ENCODE data around the gene MBD5.

The MBD5 gene

DNA sequence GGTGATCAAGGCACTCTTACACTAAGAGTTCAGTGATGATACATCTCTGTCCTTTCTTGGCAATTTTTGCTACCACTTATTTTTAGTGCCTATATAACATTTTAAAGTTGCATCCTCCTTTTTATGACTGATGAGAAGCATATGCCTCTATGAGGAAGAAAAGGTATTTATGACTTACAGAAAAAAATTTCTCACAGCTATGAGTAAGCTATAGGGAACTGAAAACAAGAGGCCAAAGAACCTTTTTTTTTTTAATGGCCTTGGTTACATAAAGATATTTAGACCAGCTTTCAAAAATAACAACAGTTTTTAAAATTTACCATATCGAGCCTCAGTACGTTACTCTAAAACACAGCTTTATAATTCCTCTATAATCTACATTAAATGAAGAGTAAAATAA is 21.3 kb downstream of the MBD5 start:
- DNase-seq (ENCODE audit: insufficient read length, low spot score) = no peak
- FAIRE-seq = no peak
- no peak for TF ChIP-seq POLR2A (IDR thresholded peaks at IDR 0.05; ENCODE audit: low read depth, low read length)

DNA sequence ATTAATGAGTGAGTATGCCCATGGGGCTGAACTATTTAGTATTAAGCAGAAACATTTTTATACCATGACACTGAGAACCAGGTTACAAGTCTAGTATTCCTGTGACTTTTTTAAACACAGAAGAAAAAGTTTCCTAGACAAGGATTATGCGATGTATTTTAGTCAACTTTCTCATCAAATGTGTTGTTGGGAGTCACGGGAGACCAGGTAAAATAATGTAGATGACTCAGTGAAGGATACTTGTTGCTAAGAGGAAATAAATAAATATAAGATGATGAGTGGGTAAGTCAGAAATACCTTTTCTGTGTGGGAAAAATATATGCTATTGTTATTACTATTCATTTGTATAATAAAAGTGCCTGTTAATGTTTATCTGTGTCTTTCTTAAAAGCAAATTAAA is 23.4 kb downstream of the MBD5 start:
- no peak for TF ChIP-seq POLR2A (IDR thresholded peaks at IDR 0.05; ENCODE audit: low read depth, low read length)
- FAIRE-seq (peak; percentile 11), DNase-seq (ENCODE audit: insufficient read length, low spot score) (no peak)

DNA sequence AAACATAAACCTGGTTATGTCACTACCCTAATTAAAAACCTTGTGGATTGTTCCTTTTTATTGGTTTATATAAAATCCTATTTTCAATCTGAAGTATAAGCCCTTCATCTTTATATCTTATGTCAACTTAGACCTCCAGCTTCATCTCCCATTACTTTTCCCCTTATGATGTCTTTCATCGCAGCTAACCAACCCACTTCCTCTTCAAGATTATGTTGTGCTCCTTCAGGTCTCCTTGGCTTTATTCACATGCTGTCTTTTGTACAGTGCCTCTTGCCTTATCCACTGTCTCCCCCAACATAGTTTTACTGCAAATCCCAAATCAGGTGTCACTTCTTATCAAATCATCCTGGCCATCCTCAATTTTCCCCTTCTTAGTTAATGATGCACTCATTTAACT is 25.9 kb downstream of the MBD5 start:
- FAIRE-seq (no peak), DNase-seq (ENCODE audit: insufficient read length, low spot score) (no peak)
- TF ChIP-seq POLR2A (IDR thresholded peaks at IDR 0.05; ENCODE audit: low read depth, low read length) = no peak

DNA sequence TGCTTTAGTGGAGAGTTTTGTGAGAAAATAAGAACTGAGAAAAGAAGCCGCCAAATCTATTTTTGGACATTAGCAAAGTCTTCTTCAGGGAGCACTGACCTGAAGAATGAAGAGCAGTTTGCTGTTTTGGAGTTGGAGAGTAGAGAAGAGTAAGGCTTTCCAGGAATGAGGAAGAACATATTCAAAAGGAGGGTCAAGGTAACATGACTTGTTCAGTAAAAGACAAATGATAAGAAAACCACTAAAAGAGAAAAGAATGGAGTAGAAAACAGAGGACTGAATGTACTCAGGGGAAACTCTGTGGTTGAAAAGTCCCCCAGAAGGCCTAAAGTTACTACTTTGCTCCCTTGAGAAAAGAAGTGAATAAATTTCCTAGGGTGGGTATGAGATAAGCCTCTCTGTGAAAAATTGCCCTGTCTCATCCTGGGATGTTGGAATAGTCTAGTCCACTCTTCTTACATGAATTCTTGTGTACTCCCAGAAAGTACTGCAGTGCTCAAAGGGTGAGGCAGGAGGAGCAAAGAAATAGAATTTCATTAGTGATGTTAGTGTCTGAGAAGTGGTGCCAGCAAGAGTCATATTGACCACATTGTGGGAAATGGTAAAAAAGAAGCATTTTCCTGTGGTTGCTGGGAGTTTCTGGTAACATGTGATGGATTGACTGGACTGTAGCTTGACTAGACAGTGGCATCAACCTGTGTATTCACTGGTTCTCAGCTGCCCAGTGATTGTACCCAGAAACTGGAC is 27.8 kb downstream of the MBD5 start:
- TF ChIP-seq POLR2A (IDR thresholded peaks at IDR 0.05; ENCODE audit: low read depth, low read length) = no peak
- no peak for FAIRE-seq

DNA sequence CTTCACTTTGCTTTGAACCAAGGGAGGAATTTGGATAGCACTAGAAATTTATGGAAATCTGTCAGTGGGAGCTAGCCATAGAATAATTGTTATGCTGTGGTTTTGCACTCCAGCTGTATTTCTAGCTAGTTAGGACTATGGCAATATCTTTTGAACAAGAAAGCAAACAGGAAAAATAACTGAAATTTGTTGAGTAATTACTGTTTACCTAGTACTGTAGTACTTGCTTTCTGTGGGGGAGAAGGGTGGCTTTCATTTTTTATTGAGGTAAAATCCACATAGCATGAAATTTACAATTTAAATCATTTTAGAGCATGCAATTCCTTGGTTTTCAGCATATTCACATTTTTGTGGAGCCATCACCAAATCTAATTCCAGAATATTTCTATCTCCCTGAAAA is 28.4 kb downstream of the MBD5 start:
- no peak for DNase-seq (ENCODE audit: insufficient read length, low spot score)
- no peak for FAIRE-seq
- TF ChIP-seq POLR2A (IDR thresholded peaks at IDR 0.05; ENCODE audit: low read depth, low read length) = no peak

More for the DNA sequence above, 27.8 kb downstream of the MBD5 start:
- no peak for DNase-seq (ENCODE audit: insufficient read length, low spot score)

DNA sequence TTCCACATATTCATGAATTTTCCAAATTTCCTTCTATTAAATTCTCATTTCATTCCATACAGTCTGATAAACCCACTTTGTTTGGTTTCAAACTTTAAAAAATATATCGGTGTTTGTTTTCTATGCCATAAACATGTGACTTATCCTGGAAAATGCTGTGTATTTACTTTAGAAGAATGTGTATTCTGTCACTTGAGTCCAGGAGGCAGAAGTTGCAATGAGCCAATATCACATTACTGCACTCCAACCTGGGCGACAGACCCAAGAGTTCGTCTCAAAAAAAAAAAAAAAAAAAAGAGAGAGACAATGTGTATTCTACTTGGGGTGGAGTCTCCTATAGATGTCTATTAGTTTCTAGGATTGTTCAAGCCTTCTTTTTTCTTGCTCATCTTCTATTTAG is 31.8 kb downstream of the MBD5 start:
- no peak for TF ChIP-seq POLR2A (IDR thresholded peaks at IDR 0.05; ENCODE audit: low read depth, low read length)
- DNase-seq (ENCODE audit: insufficient read length, low spot score) (no peak), FAIRE-seq (no peak)

DNA sequence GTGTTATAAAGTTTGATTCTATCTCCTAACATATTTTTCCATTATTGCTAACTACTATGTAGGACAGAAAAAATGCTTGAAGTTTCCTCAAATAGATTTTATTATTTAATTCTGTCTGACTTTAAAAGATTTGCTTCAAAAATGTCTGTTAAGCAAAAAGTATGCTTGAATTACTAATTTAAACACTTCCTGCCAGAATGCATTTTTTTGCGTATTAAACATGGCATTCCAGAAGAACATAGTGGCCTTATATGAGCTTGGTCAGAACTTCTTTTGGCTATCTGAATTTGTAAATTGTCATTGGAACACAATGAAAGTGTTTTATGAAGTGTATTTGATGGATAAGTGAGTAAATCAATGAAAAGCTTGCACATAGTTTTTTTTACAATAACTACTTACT is 37.8 kb downstream of the MBD5 start:
- FAIRE-seq (no peak), DNase-seq (ENCODE audit: insufficient read length, low spot score) (no peak)
- TF ChIP-seq POLR2A (IDR thresholded peaks at IDR 0.05; ENCODE audit: low read depth, low read length) = no peak

DNA sequence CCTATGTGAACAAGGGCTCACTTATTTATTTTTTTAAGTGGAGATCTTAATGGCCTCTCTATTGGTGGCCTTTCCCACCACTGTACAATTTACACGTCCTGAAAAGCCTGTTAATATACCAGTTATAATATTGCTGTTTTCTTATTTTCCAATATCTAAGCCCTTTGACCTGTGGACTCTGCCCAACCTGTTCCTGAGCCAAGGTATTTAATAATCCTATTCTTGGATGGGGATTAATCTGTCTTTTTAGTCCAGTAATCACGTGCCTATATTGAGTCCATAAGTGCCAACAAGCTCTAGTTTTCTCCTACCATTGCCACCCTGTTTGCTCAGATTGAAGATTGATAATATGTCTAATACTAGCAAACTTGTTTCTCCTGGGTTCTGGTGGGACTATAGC is 42.7 kb downstream of the MBD5 start:
- no peak for FAIRE-seq
- TF ChIP-seq POLR2A (IDR thresholded peaks at IDR 0.05; ENCODE audit: low read depth, low read length) = no peak
- no peak for DNase-seq (ENCODE audit: insufficient read length, low spot score)

DNA sequence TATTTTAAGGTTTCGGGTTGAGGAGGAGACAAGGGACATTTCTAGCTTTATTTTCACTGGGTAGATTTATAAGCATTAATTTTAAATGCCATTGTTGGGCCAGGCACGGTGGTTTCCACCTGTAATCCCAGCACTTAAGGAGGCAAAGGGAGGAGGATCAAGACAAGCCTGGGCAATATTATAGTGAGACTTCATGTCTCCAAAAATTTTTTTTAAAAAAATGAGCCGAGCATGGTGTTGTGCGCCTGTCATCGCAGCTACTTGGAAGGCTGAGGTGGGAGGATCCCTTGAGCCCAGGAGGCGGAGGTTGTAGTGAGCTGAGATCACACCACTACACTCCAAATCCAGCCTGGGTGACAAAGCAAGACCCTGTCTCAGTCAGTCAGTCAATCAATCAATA is 45.0 kb downstream of the MBD5 start:
- no peak for TF ChIP-seq POLR2A (IDR thresholded peaks at IDR 0.05; ENCODE audit: low read depth, low read length)
- DNase-seq (ENCODE audit: insufficient read length, low spot score) (no peak), FAIRE-seq (no peak)

DNA sequence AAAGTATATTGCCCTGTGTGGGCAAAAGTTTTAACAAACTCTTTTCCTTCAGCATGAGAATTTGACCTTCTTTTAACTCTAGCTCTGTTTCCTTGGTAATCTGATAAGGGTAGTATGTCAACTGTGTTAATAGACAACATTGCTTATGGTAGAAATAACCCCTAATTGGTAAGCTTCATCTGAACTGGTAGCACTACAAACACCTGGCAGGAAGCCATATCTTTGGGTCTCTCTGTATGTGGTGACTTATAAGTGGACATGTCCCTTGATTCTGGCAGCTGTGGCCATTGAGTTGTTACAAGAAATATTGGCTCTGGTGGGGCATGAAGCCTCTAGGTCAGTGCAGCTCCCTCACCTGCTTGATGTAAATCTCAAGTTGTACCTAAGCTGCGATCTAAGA is 46.9 kb downstream of the MBD5 start:
- FAIRE-seq (no peak), DNase-seq (ENCODE audit: insufficient read length, low spot score) (no peak)
- no peak for TF ChIP-seq POLR2A (IDR thresholded peaks at IDR 0.05; ENCODE audit: low read depth, low read length)

DNA sequence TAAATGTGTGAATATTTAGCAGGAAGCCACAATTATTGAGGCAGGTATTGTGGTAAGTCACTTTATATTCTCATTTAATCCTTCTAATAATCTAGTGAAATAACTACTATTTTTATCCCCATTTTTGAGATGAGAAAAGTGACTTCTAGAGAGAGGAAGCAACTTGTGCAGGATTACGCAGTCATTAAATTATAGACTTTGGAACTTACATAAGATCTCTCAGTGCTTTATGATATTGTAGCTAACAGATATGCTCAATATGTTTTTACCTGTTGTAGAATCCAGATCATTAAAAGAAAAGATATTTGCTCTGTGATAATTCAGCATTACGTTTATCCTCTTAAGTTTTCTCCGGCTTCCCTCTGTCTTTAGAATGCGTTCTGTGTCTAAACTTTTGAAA is 50.5 kb downstream of the MBD5 start:
- TF ChIP-seq POLR2A (IDR thresholded peaks at IDR 0.05; ENCODE audit: low read depth, low read length) = no peak
- FAIRE-seq (no peak), DNase-seq (ENCODE audit: insufficient read length, low spot score) (no peak)

DNA sequence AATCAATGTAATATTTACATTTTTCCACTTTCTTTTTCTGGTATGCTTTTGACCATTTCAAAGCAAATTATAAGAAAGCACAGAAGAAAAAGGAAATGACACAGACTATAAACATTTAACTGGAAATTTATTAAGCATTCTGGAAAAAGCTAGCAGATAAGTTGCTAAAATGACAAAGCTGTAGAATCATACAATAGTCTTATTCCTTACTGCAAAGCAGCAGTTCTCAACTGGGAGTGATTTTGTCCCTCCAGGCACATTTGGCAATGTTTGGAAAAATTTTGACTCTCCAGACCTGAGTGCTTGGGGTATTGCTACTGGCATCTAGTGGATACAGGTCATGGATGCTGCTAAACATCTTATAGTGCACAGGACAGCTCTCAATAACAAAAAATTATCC is 75.1 kb downstream of the MBD5 start:
- DNase-seq (ENCODE audit: insufficient read length, low spot score) (no peak), FAIRE-seq (peak; percentile 23)
- TF ChIP-seq POLR2A (IDR thresholded peaks at IDR 0.05; ENCODE audit: low read depth, low read length) = no peak

DNA sequence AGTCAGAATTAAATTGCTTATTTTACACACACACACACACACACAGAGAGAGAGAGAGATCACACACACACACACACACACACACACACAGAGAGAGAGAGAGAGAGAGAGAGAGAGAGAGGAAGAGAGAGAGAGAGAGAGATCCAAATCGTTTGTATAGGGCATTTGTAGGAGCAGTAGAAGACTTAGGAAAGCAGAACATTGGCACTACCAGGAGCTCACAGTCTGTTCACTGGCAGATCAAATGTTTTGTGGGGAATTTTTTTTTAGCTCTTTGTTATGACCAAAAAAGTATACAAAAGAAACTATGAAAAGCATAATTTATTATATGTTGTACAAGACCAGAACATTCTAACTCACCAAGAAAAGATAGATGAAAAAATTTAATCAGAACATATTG is 81.8 kb downstream of the MBD5 start:
- no peak for TF ChIP-seq POLR2A (IDR thresholded peaks at IDR 0.05; ENCODE audit: low read depth, low read length)
- FAIRE-seq (no peak), DNase-seq (ENCODE audit: insufficient read length, low spot score) (no peak)

DNA sequence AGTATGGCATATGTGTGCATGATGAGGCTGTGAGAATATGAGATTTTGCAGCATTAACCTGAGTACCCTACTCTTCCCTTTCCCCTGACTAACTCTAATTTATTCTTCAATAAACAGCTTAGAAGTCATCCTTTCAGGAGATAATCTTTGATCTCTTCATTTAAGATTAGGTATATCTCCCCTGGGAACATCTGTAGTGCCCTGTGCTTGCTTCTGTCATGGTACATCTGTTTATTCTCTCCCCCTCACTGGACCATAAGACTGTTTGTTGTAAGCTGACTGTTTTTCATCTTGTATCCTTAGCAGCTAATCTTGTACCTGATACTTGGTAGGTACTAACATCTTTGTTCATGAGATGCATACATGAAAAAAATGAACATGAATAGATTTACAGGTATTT is 83.1 kb downstream of the MBD5 start:
- DNase-seq (ENCODE audit: insufficient read length, low spot score) (no peak), FAIRE-seq (peak; percentile 73)
- TF ChIP-seq POLR2A (IDR thresholded peaks at IDR 0.05; ENCODE audit: low read depth, low read length) = no peak

DNA sequence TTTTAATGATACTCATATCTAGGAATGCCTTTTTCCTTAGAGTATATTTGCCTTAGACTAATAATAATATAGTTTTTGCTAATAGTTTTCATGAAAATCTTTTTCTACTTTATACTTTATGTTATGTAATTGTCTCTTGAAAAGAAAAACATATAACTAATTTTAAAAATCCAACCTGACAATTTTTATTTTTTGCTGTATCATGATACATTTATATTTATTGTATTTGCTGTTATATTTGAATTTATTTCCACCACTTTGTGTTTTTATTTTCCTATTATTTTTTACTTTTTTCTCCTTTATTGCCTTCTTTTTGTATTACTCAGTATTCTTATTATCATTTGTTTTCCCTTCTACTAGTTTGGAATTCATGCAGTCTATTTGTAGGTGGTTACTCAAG is 85.4 kb downstream of the MBD5 start:
- no peak for DNase-seq (ENCODE audit: insufficient read length, low spot score)
- FAIRE-seq = no peak

DNA sequence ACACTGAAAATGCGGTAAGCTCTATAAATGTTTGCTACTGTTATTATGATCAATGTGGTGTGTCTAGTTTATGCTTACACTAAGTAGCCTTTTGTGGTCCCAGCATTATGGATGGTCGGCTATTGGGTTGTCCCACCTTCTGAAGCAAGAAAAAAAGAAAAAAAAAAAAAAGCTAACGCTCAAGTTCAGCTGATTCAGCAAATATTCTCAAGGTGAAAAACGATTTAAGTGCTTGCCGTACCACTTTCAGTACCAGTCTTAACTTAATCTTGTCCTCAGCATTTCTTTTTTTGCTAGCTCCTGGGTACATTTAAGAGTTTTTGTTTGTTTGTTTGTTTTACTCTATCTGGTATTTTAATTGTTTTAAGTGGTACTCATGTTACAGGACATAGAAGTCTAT is 87.5 kb downstream of the MBD5 start:
- FAIRE-seq = no peak
- DNase-seq (ENCODE audit: insufficient read length, low spot score) = no peak
- TF ChIP-seq POLR2A (IDR thresholded peaks at IDR 0.05; ENCODE audit: low read depth, low read length) = no peak

More for the DNA sequence above, 85.4 kb downstream of the MBD5 start:
- TF ChIP-seq POLR2A (IDR thresholded peaks at IDR 0.05; ENCODE audit: low read depth, low read length) = no peak

Measured in H54 (cell line).